HL-60 (cell line): ENCODE data around the gene TEX28.

Experiments
- CTCF ChIP-seq: IDR thresholded peaks from one replicate; pipeline ENCODE4 v1.5.1; 2011; ENCODE audit warnings: low read length, control low read depth, inconsistent platforms; ENCODE audit not compliant: insufficient read depth
- GABPA ChIP-seq: IDR thresholded peaks from 2 replicates; pipeline ENCODE4 v1.6.1; 2012; ENCODE audit warnings: low read depth
- POLR2AphosphoS5 ChIP-seq: IDR thresholded peaks from 2 replicates; pipeline ENCODE4 v1.6.1; 2012; ENCODE audit warnings: low read depth
- REST ChIP-seq: IDR thresholded peaks from 2 replicates; pipeline ENCODE4 v1.6.1; 2012; ENCODE audit warnings: low read depth; ENCODE audit not compliant: insufficient replicate concordance
- SPI1 ChIP-seq: IDR thresholded peaks from 2 replicates; pipeline ENCODE4 v1.6.1; 2012; ENCODE audit warnings: low read depth, mild to moderate bottlenecking, borderline replicate concordance

GRCh38 chrX:154317391-154317995, 22.6 kb upstream of the TEX28 start:
- no peak for TF ChIP-seq CTCF
- no peak for TF ChIP-seq POLR2AphosphoS5
- no peak for TF ChIP-seq REST
- no peak for TF ChIP-seq GABPA
- no peak for TF ChIP-seq SPI1
